ENCODE data around the gene DBF4B. TPM values are rescaled to one million over a fixed set of nuclear protein-coding genes. Genes with fewer than 3 reads are reported as not detected.

The DBF4B gene
- total and polyA plus RNA-seq, 10 of the 15 experiments (the other 5 are each of a cell fraction or from before 2014, with no cell fraction given) = 2.4 to 24.6 (median 16.9) TPM

DNA sequence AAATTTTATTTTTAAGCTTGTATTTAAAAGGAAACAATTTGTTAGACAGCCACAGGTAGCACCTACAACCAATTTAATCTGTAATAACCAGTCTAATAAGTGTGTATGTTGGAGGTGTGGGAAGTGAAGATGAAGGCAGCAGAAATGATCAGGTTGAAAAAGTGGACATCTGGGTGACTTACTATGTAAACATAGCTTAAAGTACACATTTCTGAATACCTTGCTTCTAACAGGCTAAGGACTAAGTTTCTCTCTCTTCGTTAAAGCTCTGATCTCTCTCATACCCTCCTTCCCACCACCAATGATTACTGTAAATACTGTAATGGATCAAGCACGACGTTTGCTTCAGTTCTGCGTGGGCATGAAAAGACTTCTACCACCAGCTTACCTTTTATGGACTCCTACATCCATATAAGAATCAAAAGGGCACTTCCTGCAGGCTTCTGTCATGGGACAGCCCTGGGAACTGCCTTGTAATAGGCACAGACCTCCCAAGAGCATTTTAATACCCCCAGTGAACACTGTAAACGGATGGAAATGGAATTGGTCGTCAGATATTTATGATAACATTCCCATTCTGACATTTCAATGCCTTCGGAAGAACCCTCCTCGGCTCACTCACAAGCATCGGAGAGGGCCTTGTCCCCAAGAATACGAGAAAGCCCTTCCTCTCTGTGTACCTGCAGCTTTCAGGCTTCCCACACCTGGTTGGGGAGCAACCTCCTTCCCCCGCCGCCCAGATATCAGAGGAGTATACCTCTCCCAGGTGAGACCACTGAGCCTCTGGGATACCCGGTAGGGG is 19.6 kb upstream of the DBF4B start:
- Histone ChIP-seq H3K4me2 (ENCODE audit: control insufficient read depth, insufficient read depth) (peak overlapping the region; percentile 48), H3K27me3 (replicated peaks in 1 of 2; ENCODE audit: control insufficient read depth in 2 of 2, insufficient read depth in 2 of 2, low read length in 1 of 2) (no peaks in the 10 kb centered on the region), H3K27ac (ENCODE audit: control insufficient read depth, insufficient read depth) (peak overlapping the region; percentile 69), H3K9ac (ENCODE audit: control insufficient read depth, insufficient read depth, low read length) (peak overlapping the region; percentile 89), H3K4me1 (ENCODE audit: control insufficient read depth, insufficient read depth, low read length) (peaks cover 3% of the 10 kb centered on the region; the same call in 1 of the 2 replicates), H3K4me3 (peak overlapping the region; percentile 96), H3K79me2 (ENCODE audit: control insufficient read depth, insufficient read depth, low read length) (peaks cover 18% of the 10 kb centered on the region), H4K20me1 (ENCODE audit: control insufficient read depth, insufficient read depth) (no peaks in the 10 kb centered on the region), H3K9me3 (replicated peaks; ENCODE audit: control insufficient read depth, insufficient read depth, low read length) (no peaks in the 10 kb centered on the region), H2AFZ (ENCODE audit: control insufficient read depth, low read depth, low read length) (peak overlapping the region; percentile 96), H3K36me3 (ENCODE audit: control insufficient read depth in 2 of 2, insufficient read depth in 2 of 2, low read length in 1 of 2) (peaks cover 0 to under 1% of the 10 kb centered on the region in 2 experiments; a peak in 1 of 4 replicates)
- ATAC-seq (peak; percentile 34), DNase-seq (ENCODE audit: low read depth, low spot score) (no peak), FAIRE-seq (no peak)
- WGBS (ENCODE audit: insufficient coverage, insufficient replicate concordance, low lambda C conversion rate, missing lambda C conversion rate) = 3% methylated on average over 13 of the region's 13 CpGs
- ChIA-PET RAD21 (ENCODE audit: unreplicated experiment) (interaction anchor here (1.0 kb wide), 1 partner anchor 156 kb away, joined by 4 read pairs; no protein-coding TSS in a partner anchor), CTCF (interaction anchor here (1.1 to 2.3 kb wide), 5 partner anchors 16 to 566 kb away, joined by 3 to 10 read pairs (median 5); partner anchors contain the start of genes DBF4B and HDAC5), POLR2A (interaction anchor here (0.5 to 0.9 kb wide), 2 partner anchors 10 to 423 kb away, joined by 4 to 5 read pairs; no protein-coding TSS in a partner anchor), SMC1A (ENCODE audit: uncharacterized antibody, unreplicated experiment) (interaction anchor here (0.5 to 1.7 kb wide), 3 partner anchors 17 to 166 kb away, joined by 3 to 5 read pairs (median 4); no protein-coding TSS in a partner anchor)
- intact Hi-C loops (cut with micrococcal nuclease; ENCODE audit: unreplicated experiment) = no loop called here
- TF ChIP-seq, protein P1, sequence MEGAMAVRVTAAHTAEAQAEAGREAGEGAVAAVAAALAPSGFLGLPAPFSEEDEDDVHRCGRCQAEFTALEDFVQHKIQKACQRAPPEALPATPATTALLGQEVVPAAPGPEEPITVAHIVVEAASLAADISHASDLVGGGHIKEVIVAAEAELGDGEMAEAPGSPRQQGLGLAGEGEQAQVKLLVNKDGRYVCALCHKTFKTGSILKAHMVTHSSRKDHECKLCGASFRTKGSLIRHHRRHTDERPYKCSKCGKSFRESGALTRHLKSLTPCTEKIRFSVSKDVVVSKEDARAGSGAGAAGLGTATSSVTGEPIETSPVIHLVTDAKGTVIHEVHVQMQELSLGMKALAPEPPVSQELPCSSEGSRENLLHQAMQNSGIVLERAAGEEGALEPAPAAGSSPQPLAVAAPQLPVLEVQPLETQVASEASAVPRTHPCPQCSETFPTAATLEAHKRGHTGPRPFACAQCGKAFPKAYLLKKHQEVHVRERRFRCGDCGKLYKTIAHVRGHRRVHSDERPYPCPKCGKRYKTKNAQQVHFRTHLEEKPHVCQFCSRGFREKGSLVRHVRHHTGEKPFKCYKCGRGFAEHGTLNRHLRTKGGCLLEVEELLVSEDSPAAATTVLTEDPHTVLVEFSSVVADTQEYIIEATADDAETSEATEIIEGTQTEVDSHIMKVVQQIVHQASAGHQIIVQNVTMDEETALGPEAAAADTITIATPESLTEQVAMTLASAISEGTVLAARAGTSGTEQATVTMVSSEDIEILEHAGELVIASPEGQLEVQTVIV (IDR thresholded peaks at IDR 0.05; ENCODE audit: borderline replicate concordance, partially characterized antibody) = no peak
- TF ChIP-seq, protein P2, sequence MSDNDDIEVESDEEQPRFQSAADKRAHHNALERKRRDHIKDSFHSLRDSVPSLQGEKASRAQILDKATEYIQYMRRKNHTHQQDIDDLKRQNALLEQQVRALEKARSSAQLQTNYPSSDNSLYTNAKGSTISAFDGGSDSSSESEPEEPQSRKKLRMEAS (IDR thresholded peaks at IDR 0.05; ENCODE audit: low read depth, low read length) = no peak
- TF ChIP-seq BCL11A (IDR thresholded peaks at IDR 0.05; ENCODE audit: low read depth, low read length) (no peak), DPF2 (IDR thresholded peaks at IDR 0.05) (no peak), ZNF687 (IDR thresholded peaks at IDR 0.05) (no peak), CHD1 (IDR thresholded peaks at IDR 0.05; ENCODE audit: low read depth, low read length) (no peak), ZNF207 (IDR thresholded peaks at IDR 0.05; ENCODE audit: borderline replicate concordance) (no peak), TARDBP (IDR thresholded peaks at IDR 0.05; ENCODE audit: borderline replicate concordance) (no peak), ZBTB33 (IDR thresholded peaks at IDR 0.05) (no peak), SPI1 (IDR thresholded peaks at IDR 0.05; ENCODE audit: borderline replicate concordance, insufficient read depth, low read depth, low read length) (no peak)
- in situ Hi-C loops (cut with MboI) = no loop called here
- TSS peak; percentile 72 for BruUV-seq (replicated peaks)

Measured in GM12878 (cell line).